Activated CD4-positive, alpha-beta T cell treated with anti-CD3 and anti-CD28 coated beads for 36 hours (primary cell): ENCODE measurements around the gene CCNK. TPM values are rescaled to one million over a fixed set of nuclear protein-coding genes. Genes with fewer than 3 reads are reported as not detected.
A peak's percentile ranks its signal among the peaks of the same experiment; 100 is the strongest.

Experiments used
- ATAC-seq: fragments of 200-7000 bp; cut with Tn5 transposase; one replicate; pipeline ENCODE4 v1.10.0; 2021; ENCODE audit warnings: mild to moderate bottlenecking, moderate library complexity
- CTCF ChIA-PET: fragments of 350-600 bp; sonication (Branson Sonifier 250); formaldehyde crosslinking; loops from one replicate; lab custom pipeline; 2021; ENCODE audit warnings: antibody characterized with exemption; lab: Charles Lee
- POLR2A ChIA-PET: fragments of 350-600 bp; sonication (Branson Sonifier 250); formaldehyde crosslinking; loops from one replicate; lab custom pipeline; 2021; ENCODE audit warnings: antibody characterized with exemption, inconsistent platforms; lab: Charles Lee
- DNase-seq: peaks from one replicate; pipeline ENCODE4 v3.0.0-alpha.2; 2020
- H3K27ac Mint-ChIP-seq: one replicate; pipeline ENCODE4 v1.8.0; 2021; ENCODE audit warnings: mixed read lengths
- H3K27me3 Mint-ChIP-seq: one replicate; pipeline ENCODE4 v1.8.0; 2021; ENCODE audit warnings: mixed read lengths
- H3K36me3 Mint-ChIP-seq: one replicate; pipeline ENCODE4 v1.8.0; 2021; ENCODE audit warnings: low read depth, mixed read lengths
- H3K4me1 Mint-ChIP-seq: one replicate; pipeline ENCODE4 v1.8.0; 2021; ENCODE audit warnings: mixed read lengths
- H3K4me3 Mint-ChIP-seq: one replicate; pipeline ENCODE4 v1.8.0; 2021; ENCODE audit warnings: mild to moderate bottlenecking, moderate library complexity, mixed read lengths
- H3K9me3 Mint-ChIP-seq: one replicate; pipeline ENCODE4 v1.8.0; 2021; ENCODE audit warnings: low read depth, mixed read lengths
- intact Hi-C, 2 experiments: fragments of 100-400 bp; cut with DNase I in 1 of 2; cut with micrococcal nuclease in 1 of 2; formaldehyde crosslinking; loops; one replicate each; pipeline versions ENCODE4 v1.14.2 to v1.15.1; 2022 to 2024; cut with DNase I, micrococcal nuclease
- total RNA-seq, 2 experiments: library from RNA; stranded (reverse); gene quantifications; one replicate each; pipeline ENCODE4 v1.2.3, GENCODE V29; 2021

Gene CCNK
- total RNA-seq, 2 experiments from 2014 or later: 93.7 to 96.2 TPM

- DNase-seq (no peak), ATAC-seq (no peak)
- Mint-ChIP-seq H3K27me3 (no peaks in the 10 kb centered on the region), H3K36me3 (peaks cover 38% of the 10 kb centered on the region), H3K27ac (no peak overlapping the region), H3K4me1 (no peaks in the 10 kb centered on the region), H3K9me3 (no peaks in the 10 kb centered on the region), H3K4me3 (no peak overlapping the region)
- intact Hi-C loops: no loop called here
- ChIA-PET POLR2A (no interaction called here), CTCF (interaction anchor here (0.6 kb wide), 1 partner anchor 217 kb away, joined by 3 read pairs; no protein-coding TSS in a partner anchor)
These were observed 26.8 kb downstream of the CCNK start for GRCh38 chr14:99507860-99508640.

- no peaks in the 10 kb centered on the region for H3K27me3 Mint-ChIP-seq
- ATAC-seq: no peak
- intact Hi-C loops: no loop called here
- H3K36me3 Mint-ChIP-seq: peaks cover 30% of the 10 kb centered on the region
- POLR2A ChIA-PET: no interaction called here
- no peak overlapping the region for H3K27ac Mint-ChIP-seq
- no peaks in the 10 kb centered on the region for H3K9me3 Mint-ChIP-seq
- no peak overlapping the region for H3K4me3 Mint-ChIP-seq
- H3K4me1 Mint-ChIP-seq: no peaks in the 10 kb centered on the region
- CTCF ChIA-PET: no interaction called here
- DNase-seq: no peak
These were observed 27.9 kb downstream of the CCNK start for GRCh38 chr14:99508896-99509629.

GRCh38 chr14:99509871-99510555 lies 28.8 kb downstream of the CCNK start:
- Mint-ChIP-seq H3K4me1 (no peaks in the 10 kb centered on the region), H3K27ac (no peak overlapping the region), H3K36me3 (peaks cover 22% of the 10 kb centered on the region), H3K27me3 (no peaks in the 10 kb centered on the region), H3K4me3 (no peak overlapping the region), H3K9me3 (no peaks in the 10 kb centered on the region)
- intact Hi-C loops: no loop called here
- POLR2A ChIA-PET: no interaction called here
- ATAC-seq (no peak), DNase-seq (no peak)
- CTCF ChIA-PET: interaction anchor here (0.5 kb wide), 1 partner anchor 56 kb away, joined by 3 read pairs; no protein-coding TSS in a partner anchor

GRCh38 chr14:99510556-99511139 lies 29.4 kb downstream of the CCNK start:
- Mint-ChIP-seq H3K4me1 (no peaks in the 10 kb centered on the region), H3K4me3 (no peak overlapping the region), H3K9me3 (no peaks in the 10 kb centered on the region), H3K27me3 (no peaks in the 10 kb centered on the region), H3K27ac (no peak overlapping the region), H3K36me3 (peaks cover 20% of the 10 kb centered on the region)
- ATAC-seq (no peak), DNase-seq (no peak)
- intact Hi-C loops: no loop called here
- CTCF ChIA-PET: no interaction called here
- POLR2A ChIA-PET: no interaction called here

- peaks cover 15% of the 10 kb centered on the region for H3K36me3 Mint-ChIP-seq
- DNase-seq: no peak
- no peaks in the 10 kb centered on the region for H3K9me3 Mint-ChIP-seq
- no peak overlapping the region for H3K4me3 Mint-ChIP-seq
- H3K4me1 Mint-ChIP-seq: no peaks in the 10 kb centered on the region
- no peak for ATAC-seq
- H3K27ac Mint-ChIP-seq: no peak overlapping the region
- H3K27me3 Mint-ChIP-seq: no peaks in the 10 kb centered on the region
- ChIA-PET POLR2A (no interaction called here), CTCF (no interaction called here)
- intact Hi-C loops: no loop called here
These were observed 30.4 kb downstream of the CCNK start for GRCh38 chr14:99511421-99512109.

GRCh38 chr14:99512110-99512449 lies 30.9 kb downstream of the CCNK start:
- H3K36me3 Mint-ChIP-seq: peaks cover 11% of the 10 kb centered on the region
- intact Hi-C loops: no loop called here
- no peak overlapping the region for H3K4me3 Mint-ChIP-seq
- no peaks in the 10 kb centered on the region for H3K9me3 Mint-ChIP-seq
- ChIA-PET CTCF (no interaction called here), POLR2A (no interaction called here)
- ATAC-seq: no peak
- DNase-seq: no peak
- peak overlapping the region; percentile 29 for H3K27ac Mint-ChIP-seq
- H3K4me1 Mint-ChIP-seq: no peaks in the 10 kb centered on the region
- no peaks in the 10 kb centered on the region for H3K27me3 Mint-ChIP-seq

GRCh38 chr14:99512571-99513182 lies 31.5 kb downstream of the CCNK start:
- POLR2A ChIA-PET: no interaction called here
- CTCF ChIA-PET: no interaction called here
- no peak for ATAC-seq
- peak overlapping the region; percentile 29 for H3K27ac Mint-ChIP-seq
- H3K4me3 Mint-ChIP-seq: no peak overlapping the region
- H3K9me3 Mint-ChIP-seq: no peaks in the 10 kb centered on the region
- no peaks in the 10 kb centered on the region for H3K4me1 Mint-ChIP-seq
- no peak for DNase-seq
- no peaks in the 10 kb centered on the region for H3K27me3 Mint-ChIP-seq
- intact Hi-C loops: no loop called here
- peaks cover 8% of the 10 kb centered on the region for H3K36me3 Mint-ChIP-seq

- Mint-ChIP-seq H3K27ac (no peak overlapping the region), H3K4me1 (no peaks in the 10 kb centered on the region), H3K27me3 (no peaks in the 10 kb centered on the region), H3K4me3 (no peak overlapping the region), H3K36me3 (peaks cover 7% of the 10 kb centered on the region), H3K9me3 (no peaks in the 10 kb centered on the region)
- intact Hi-C loops: no loop called here
- ChIA-PET POLR2A (no interaction called here), CTCF (no interaction called here)
- DNase-seq (no peak), ATAC-seq (no peak)
These were observed 32.0 kb downstream of the CCNK start for GRCh38 chr14:99513183-99513694.

- Mint-ChIP-seq H3K27ac (no peak overlapping the region), H3K27me3 (no peaks in the 10 kb centered on the region), H3K4me1 (no peaks in the 10 kb centered on the region), H3K4me3 (no peak overlapping the region), H3K9me3 (no peaks in the 10 kb centered on the region), H3K36me3 (no peaks in the 10 kb centered on the region)
- POLR2A ChIA-PET: no interaction called here
- DNase-seq: no peak
- ATAC-seq: no peak
- CTCF ChIA-PET: no interaction called here
- intact Hi-C loops: no loop called here
These were observed 32.8 kb downstream of the CCNK start for GRCh38 chr14:99513946-99514551.

- H3K36me3 Mint-ChIP-seq: no peaks in the 10 kb centered on the region
- H3K9me3 Mint-ChIP-seq: no peaks in the 10 kb centered on the region
- POLR2A ChIA-PET: no interaction called here
- intact Hi-C loops: no loop called here
- H3K27ac Mint-ChIP-seq: no peak overlapping the region
- DNase-seq (no peak), ATAC-seq (no peak)
- H3K4me3 Mint-ChIP-seq: no peak overlapping the region
- no peaks in the 10 kb centered on the region for H3K4me1 Mint-ChIP-seq
- CTCF ChIA-PET: no interaction called here
- no peaks in the 10 kb centered on the region for H3K27me3 Mint-ChIP-seq
These were observed 33.5 kb downstream of the CCNK start for GRCh38 chr14:99514552-99515300.
